B cell (primary cell): Measurements from ENCODE around the gene MAN2A2.

Experiments used
- EZH2 ChIP-seq: IDR thresholded peaks from 2 replicates; pipeline ENCODE4 v1.6.1; 2012; ENCODE audit warnings: borderline replicate concordance, low read depth, mild to moderate bottlenecking, moderate library complexity, low read length; ENCODE audit not compliant: insufficient read depth, poor library complexity, severe bottlenecking
- TF ChIP-seq, protein P1 (sequence below): fragments of 200-600 bp; IDR thresholded peaks from one replicate; pipeline ENCODE4 v1.8.0; 2022; ENCODE audit warnings: antibody characterized with exemption, mild to moderate bottlenecking

DNA sequence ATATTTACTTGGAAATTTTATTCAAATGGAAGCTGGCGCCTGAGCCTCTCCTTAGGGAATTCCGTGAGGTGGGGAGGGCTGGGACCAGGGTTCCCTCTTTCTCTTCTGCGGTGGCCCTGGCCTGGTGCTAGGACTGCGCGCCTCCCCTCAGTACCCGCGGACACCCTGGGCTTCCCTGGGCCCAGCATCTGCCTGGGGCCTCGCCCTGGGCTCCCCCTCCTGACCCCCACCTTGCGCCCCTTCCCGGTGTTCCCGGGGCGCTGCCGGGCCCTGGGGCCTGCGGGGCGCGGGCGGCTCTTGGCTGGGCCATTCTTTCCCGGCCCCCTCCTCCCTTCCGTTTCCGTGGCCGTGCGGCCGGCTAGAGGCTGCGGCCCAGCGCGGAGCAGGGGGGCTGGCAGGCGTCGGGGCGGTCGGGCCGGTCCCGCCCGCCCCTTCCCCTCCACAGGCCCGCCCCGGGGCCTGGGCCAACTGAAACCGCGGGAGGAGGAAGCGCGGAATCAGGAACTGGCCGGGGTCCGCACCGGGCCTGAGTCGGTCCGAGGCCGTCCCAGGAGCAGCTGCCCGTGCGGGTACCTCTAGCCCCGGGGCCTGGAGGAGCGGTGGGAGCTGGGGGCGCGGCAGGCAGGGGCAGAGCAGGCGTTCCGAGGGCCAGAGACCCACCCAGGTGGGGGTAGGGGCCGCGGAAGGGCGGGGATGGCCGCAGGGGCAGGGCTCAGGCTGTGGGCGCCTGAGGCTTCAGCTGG, 19.0 kb upstream of the MAN2A2 start, which contains the start of gene FES:
- TF ChIP-seq, protein P1, sequence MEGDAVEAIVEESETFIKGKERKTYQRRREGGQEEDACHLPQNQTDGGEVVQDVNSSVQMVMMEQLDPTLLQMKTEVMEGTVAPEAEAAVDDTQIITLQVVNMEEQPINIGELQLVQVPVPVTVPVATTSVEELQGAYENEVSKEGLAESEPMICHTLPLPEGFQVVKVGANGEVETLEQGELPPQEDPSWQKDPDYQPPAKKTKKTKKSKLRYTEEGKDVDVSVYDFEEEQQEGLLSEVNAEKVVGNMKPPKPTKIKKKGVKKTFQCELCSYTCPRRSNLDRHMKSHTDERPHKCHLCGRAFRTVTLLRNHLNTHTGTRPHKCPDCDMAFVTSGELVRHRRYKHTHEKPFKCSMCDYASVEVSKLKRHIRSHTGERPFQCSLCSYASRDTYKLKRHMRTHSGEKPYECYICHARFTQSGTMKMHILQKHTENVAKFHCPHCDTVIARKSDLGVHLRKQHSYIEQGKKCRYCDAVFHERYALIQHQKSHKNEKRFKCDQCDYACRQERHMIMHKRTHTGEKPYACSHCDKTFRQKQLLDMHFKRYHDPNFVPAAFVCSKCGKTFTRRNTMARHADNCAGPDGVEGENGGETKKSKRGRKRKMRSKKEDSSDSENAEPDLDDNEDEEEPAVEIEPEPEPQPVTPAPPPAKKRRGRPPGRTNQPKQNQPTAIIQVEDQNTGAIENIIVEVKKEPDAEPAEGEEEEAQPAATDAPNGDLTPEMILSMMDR, result no peak
- TF ChIP-seq EZH2, result no peak
